GM21390 (cell line): ENCODE data around the gene SPAG17.
"Not testable (repeated sequence)": the region's sequence is repeated elsewhere in the genome, so short reads cannot be mapped to it uniquely, and the experiment has no call there.

Source experiments
- ATAC-seq: cut with Tn5 transposase; IDR thresholded peaks from one replicate; pipeline ENCODE4 v1.9.1; 2021; ENCODE audit not compliant: unreplicated experiment

Gene SPAG17

GRCh38 chr1:117985973-117986372 lies 199.1 kb downstream of the SPAG17 start:
- ATAC-seq = peak; percentile 74

DNA sequence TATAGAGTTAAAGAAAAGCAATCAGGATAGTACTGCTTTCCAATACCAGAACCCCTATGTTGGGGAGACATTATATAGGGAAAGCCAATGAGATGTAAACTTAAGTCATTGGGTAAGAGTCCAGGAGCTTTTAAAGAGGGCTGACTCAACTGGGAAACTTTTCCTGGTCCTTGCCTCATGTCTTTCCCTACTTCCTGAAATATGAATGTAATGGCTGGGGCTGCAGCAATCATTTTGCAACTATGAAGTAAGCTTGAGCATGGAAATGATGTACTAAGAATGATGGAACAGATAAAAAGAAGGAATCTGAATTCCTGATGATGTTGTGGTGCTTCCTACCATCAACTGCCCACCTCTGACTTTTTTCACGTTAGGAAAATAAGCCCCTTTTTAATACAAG lies 199.8 kb downstream of the SPAG17 start:
- ATAC-seq = no peak

DNA sequence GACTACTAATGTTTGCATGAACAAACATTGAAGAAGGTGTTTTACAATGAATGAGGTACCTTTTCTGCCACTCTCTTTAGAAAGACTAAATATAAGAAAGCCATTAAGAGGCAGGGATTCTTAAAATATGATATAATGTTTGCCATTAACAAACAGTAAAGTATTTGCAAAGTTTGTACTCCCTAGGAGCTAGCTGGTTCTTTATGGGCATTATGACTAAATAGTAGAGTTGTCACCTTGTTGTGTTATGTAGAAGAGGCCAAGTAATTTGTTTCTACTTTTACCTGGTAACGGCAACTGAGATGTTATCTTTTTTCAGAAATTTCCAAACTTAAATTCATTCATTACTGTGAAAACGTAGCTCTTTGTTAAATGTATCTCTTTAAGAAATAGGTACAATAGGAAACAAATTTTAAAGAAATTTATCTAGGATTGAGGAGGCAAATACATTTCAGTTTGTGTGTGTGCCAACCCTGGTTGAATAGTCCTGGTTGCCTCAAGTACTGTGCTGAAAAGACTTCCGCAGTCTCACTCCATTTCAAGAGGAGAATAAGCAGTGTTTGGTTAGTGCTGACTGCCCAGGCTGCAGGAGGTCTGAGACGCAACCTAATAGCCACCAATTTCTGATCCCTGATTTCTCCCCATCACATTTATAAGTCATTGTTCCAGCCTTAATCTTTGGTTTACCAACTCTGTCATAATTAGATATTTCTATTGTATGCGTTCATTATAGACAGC lies 203.4 kb downstream of the SPAG17 start:
- no peak for ATAC-seq

DNA sequence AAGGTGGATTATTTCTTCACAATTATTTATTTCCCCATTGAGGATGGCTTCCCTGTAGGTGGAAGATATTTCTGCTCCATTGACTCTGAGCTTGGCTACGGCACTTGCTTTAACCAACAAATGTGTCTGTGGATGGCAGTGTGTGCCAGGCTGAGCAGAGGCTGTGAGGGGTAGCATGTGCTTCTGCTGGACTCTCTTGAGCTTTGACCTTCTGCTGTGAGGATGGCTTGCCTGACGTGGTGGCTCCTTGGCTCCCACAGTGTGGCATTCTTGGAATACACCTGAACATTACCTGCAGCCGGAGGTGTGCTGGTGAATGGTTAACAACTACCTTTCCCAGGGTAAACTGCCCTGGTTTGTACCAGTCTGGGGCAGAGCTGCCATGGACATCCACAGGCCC lies 208.6 kb downstream of the SPAG17 start:
- no peak for ATAC-seq

GRCh38 chr1:117971777-117972176 lies 213.3 kb downstream of the SPAG17 start:
- ATAC-seq = no peak

DNA sequence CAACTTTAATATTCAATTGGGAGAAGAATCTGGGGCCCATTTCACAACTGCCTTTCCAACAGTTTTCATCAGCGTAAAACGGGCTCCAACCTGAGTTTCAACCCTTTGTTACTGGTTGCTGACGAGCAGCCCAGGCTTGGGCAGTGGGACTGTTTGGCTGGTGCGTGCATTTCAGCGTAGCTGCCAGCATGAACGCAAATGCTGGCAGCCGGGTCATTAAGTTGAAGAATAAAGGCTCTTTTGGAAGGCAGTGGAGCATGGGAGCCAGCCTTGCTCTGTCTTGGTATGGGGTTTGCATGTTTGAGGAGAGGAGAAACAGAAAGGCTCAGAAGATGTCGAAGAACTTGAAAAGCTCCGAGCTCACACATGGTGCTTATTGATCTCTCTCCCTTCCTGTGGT lies 214.8 kb downstream of the SPAG17 start:
- no peak for ATAC-seq

- no peak for ATAC-seq
Observed at GRCh38 chr1:117967881-117968280, 217.1 kb downstream of the SPAG17 start.

GRCh38 chr1:117967477-117967876 lies 217.6 kb downstream of the SPAG17 start:
- no peak for ATAC-seq

- ATAC-seq = no peak
Observed at GRCh38 chr1:117964290-117965038, 220.6 kb downstream of the SPAG17 start.

DNA sequence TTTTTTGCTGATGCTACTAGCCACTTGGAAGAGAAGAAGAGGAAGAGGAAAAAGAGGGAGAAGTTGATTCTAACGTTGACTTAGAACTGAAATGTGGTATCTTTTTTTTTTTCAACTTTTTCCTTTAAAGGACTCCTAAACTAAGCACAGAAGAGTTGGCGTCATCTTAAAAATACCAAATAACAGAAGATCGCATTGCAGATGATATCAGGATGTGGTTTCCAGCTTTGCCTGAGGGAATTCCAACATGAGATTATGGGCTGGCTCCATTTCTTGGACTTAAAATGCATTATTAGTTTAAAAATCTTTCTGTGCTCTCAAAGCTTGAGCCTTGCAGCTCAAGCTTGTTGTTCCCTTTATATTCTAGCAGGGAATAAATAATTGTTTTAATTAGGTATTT lies 225.7 kb downstream of the SPAG17 start:
- ATAC-seq = no peak

DNA sequence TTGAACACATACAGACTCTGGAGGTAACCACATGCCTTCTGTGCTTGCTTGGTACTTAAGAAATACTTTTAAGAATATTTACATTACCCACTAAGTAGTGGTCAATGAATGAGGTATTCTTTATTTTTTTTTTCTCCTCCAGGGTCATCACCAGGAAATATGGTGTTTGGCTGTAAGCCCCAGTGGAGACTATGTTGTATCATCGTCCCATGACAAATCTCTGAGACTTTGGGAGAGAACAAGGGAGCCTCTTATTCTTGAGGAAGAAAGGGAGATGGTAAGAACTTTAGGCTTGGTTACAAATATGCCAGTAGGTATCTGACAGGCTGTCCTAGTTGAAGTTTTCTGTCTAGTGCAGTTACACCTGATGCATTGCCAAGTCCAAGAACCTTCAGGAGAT lies 232.6 kb downstream of the SPAG17 start:
- no peak for ATAC-seq

DNA sequence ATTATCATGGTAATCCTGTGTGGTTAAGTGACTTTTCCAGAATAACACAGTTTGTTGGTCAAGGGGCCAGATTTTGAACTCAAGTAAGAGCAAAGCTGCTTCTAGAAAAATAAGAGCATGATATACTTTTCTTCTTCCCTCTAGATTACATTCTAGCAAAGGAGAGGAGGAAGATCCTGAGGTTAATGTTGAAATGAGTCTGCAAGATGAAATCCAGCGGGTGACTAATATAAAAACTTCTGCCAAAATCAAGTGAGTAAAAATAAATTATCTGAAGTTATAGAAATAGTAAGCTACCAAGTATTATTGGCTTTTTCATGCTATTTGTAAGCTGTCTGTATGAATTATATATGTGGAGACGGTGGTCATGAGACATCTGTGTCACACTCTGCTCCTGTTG lies 242.7 kb downstream of the SPAG17 start:
- ATAC-seq = no peak

DNA sequence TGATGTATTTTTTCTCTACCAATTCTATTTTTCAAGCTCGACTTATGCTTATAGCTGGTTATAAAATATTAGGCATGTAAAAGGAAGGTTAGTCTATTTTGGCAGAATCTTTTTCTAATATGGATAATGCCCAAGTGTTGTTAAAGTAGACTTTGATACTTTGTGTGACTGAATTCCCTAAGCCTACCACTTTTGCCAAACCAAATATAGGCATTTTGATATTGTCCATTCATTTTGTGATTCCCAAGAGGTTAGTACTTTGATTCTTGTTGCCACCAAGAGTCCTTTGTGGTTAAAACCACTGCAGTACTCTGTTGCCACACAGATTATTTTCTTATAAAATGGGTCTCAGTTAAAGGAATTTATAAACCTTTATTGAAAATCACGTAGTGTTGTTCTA lies 251.3 kb downstream of the SPAG17 start:
- ATAC-seq = no peak

GRCh38 chr1:117932576-117932975 lies 252.5 kb downstream of the SPAG17 start:
- no peak for ATAC-seq

DNA sequence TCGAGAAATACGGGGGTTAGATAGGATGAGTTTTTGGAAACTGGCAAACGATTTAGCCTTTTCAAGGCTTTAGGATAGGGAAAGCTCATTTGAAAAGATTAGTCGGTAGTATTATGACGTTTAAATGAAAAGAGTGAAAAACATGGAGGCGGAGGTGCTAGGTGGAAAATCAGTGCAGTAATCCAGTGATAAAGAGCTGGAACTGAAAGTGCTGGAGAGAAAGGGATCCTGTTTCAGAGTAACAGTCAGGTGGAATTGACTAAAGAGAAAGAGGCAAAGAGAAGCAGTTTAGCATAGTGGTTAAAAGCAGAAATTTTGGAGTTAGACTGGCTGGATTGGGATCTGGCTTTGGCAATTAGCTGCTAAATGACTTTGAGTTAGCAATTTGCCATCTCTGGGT lies 254.5 kb downstream of the SPAG17 start:
- ATAC-seq = no peak

- ATAC-seq = peak; percentile 0
Observed at GRCh38 chr1:117930173-117930447, 254.9 kb downstream of the SPAG17 start.

DNA sequence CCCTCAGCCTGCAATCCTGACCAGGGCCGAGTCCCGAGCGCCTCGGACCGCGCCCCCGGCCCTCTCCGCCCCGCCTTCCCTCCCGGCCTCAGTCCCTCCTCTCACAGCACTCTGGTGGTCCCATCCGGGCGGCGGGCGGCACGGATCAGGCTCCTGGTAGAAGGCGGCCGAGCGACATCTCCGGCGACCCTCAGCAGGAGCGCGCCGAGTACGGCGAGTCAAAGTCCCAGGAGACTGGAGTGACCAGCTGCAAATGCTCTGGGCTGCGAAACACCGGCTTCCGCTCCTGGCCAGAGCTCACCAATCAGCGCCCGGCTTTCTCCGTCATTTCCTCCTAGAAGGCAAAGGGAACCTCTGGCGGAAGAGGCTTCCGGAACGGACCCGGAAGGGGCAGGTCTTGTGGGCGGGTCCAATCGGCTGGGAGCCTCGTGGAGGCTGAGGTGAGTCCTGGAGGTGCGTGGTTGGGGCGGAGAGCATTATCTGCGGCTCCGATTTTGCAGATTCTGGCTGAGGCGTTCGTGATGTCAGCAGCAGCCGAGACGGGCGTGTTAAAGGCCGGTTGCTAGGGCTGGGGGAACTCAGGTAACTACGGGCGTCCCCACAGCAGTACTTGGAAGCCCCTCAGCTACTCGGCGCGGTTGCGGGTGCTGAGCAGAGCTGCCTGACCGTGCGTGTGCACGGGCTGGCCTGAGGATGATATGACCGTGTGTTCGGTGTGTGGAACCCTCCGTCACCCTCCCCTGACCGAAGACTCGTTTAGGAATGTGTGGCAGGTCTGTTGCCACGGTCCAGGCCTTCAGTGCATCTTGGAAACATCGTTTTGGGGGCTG lies 255.5 kb downstream of the SPAG17 start, which contains the start of the genes GDAP2 and WDR3:
Gene GDAP2 (minus strand): TSS at position 279 of the 830 bp plus-strand sequence. CDS start 9,264 bp downstream, outside the sequence.
Gene WDR3 (plus strand): TSS at position 397 of the 830 bp plus-strand sequence. CDS start 3,581 bp downstream, outside the sequence.
- ATAC-seq = peak; percentile 93

DNA sequence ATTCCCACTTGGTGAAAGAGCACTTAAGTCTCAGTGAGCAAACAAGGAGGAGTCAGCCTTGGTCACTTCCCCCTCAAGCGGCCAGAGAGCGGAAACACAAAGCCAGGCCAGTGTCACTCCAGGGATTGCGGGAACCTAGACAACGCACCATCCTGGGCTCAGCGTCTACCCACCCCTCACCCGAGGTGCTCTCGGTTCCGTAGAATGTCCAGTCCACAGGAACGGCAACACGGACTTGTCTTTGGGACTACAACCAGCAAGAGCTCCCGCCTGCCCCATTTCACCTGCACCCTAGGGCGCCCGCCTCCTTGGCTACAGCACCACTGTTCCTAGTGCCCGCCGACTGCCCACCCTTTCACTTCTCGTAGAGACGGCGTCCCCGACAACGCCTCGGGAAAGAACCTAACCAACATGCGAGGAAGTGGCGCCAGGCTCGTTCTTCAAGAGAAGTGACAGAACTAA lies 256.1 kb downstream of the SPAG17 start:
- peak; percentile 39 for ATAC-seq

- no peak for ATAC-seq
Observed at GRCh38 chr1:117925981-117926380, 259.0 kb downstream of the SPAG17 start.

- ATAC-seq = not testable (repeated sequence)
Observed at GRCh38 chr1:117922717-117923116, 262.3 kb downstream of the SPAG17 start.

DNA sequence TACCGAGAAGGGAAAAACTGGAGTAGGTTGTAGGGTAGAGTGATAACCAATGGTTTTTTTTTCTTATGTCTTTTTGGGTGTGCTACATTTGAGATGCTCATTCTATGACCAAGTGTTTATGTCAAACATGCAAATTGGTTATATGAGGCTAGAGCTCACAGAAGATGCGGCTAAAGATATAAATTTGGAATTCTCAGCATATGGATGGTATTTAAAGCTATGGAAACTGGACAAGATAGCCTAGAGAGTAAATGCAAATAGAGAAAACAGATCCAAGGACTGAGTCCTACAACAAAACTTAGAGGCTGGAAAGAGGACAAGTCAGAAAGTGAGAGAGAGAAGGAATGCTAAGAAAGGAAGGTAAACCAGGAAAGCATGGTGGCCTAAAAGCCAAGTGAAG lies 263.0 kb downstream of the SPAG17 start:
- ATAC-seq = no peak
